ENCODE data around the gene SGMS2. TPM values are rescaled to one million over a fixed set of nuclear protein-coding genes. Genes with fewer than 3 reads are reported as not detected.

The SGMS2 gene
- total RNA-seq, 1 donor from 2014 or later, result 64.3 TPM

DNA sequence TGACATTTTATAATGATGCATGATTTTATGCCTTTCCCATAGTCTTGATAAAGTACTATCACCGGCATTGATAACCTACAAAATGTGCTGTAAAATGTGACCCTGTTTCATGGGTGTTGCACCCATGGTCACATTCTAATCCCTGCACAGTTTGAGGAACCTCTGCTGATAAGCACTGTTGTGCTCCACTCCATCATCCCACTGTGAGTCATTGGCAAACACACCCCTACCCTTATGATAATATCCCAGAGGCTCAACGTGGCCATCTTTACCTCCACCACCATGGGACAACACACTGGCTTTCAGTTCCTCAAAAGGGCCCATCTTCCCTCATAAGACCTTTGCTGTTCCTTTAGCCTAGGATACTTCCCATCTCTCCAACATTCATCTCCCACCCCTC lies 32.0 kb upstream of the SGMS2 start:
- Histone ChIP-seq H3K27me3 (ENCODE audit: control insufficient read depth, insufficient read depth, low read length) (no peaks in the 10 kb centered on the region), H3K4me3 (ENCODE audit: low read depth, low read length) (no peak overlapping the region), H3K36me3 (ENCODE audit: control insufficient read depth, insufficient read depth, low read length) (no peaks in the 10 kb centered on the region)
- DNase-seq (ENCODE audit: low read depth), result no peak
- TF ChIP-seq, protein P1, sequence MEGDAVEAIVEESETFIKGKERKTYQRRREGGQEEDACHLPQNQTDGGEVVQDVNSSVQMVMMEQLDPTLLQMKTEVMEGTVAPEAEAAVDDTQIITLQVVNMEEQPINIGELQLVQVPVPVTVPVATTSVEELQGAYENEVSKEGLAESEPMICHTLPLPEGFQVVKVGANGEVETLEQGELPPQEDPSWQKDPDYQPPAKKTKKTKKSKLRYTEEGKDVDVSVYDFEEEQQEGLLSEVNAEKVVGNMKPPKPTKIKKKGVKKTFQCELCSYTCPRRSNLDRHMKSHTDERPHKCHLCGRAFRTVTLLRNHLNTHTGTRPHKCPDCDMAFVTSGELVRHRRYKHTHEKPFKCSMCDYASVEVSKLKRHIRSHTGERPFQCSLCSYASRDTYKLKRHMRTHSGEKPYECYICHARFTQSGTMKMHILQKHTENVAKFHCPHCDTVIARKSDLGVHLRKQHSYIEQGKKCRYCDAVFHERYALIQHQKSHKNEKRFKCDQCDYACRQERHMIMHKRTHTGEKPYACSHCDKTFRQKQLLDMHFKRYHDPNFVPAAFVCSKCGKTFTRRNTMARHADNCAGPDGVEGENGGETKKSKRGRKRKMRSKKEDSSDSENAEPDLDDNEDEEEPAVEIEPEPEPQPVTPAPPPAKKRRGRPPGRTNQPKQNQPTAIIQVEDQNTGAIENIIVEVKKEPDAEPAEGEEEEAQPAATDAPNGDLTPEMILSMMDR (IDR thresholded peaks at IDR 0.05; ENCODE audit: insufficient read depth, low read length, poor library complexity, severe bottlenecking), result no peak

GRCh38 chr4:107793996-107794395 lies 30.7 kb upstream of the SGMS2 start:
- Histone ChIP-seq H3K27me3 (ENCODE audit: control insufficient read depth, insufficient read depth, low read length) (no peaks in the 10 kb centered on the region), H3K4me3 (ENCODE audit: low read depth, low read length) (no peak overlapping the region), H3K36me3 (ENCODE audit: control insufficient read depth, insufficient read depth, low read length) (no peaks in the 10 kb centered on the region)
- DNase-seq (ENCODE audit: low read depth), result no peak
- TF ChIP-seq, protein P1 (IDR thresholded peaks at IDR 0.05; ENCODE audit: insufficient read depth, low read length, poor library complexity, severe bottlenecking), result no peak

- Histone ChIP-seq H3K4me3 (ENCODE audit: low read depth, low read length) (no peak overlapping the region), H3K27me3 (ENCODE audit: control insufficient read depth, insufficient read depth, low read length) (no peaks in the 10 kb centered on the region), H3K36me3 (ENCODE audit: control insufficient read depth, insufficient read depth, low read length) (no peaks in the 10 kb centered on the region)
- TF ChIP-seq, protein P1 (IDR thresholded peaks at IDR 0.05; ENCODE audit: insufficient read depth, low read length, poor library complexity, severe bottlenecking), result no peak
- DNase-seq (ENCODE audit: low read depth), result no peak
Observed at GRCh38 chr4:107799669-107800450, 24.9 kb upstream of the SGMS2 start.

- H3K27me3 ChIP-seq (ENCODE audit: control insufficient read depth, insufficient read depth, low read length), result no peaks in the 10 kb centered on the region
- DNase-seq (ENCODE audit: low read depth), result no peak
- H3K36me3 ChIP-seq (ENCODE audit: control insufficient read depth, insufficient read depth, low read length), result no peaks in the 10 kb centered on the region
- no peak overlapping the region for H3K4me3 ChIP-seq (ENCODE audit: low read depth, low read length)
- TF ChIP-seq, protein P1 (IDR thresholded peaks at IDR 0.05; ENCODE audit: insufficient read depth, low read length, poor library complexity, severe bottlenecking), result no peak
Observed at GRCh38 chr4:107800706-107801105, 24.0 kb upstream of the SGMS2 start.

DNA sequence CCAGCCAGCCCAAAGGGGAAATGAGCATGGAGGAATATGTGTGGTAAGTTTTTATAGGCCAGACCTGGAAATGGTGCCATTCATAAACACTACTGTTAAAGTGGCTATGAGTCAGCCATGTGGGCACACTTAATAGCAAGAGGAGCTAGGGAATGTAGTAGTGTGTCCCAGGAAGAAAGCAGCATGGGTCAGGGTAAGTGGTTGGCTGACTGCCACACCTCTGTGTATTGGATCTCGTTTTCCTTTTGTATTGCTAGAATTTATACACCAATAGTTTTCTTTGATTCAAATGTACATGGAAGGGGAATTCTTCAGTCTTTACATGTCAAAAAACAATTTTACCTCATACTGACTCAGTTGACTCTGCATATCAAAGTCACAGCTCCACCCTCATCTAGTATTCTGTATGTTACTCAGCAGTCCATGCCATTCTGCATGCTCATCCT lies 22.9 kb upstream of the SGMS2 start:
- H3K4me3 ChIP-seq (ENCODE audit: low read depth, low read length), result no peak overlapping the region
- no peaks in the 10 kb centered on the region for H3K36me3 ChIP-seq (ENCODE audit: control insufficient read depth, insufficient read depth, low read length)
- DNase-seq (ENCODE audit: low read depth), result peak; percentile 50
- no peaks in the 10 kb centered on the region for H3K27me3 ChIP-seq (ENCODE audit: control insufficient read depth, insufficient read depth, low read length)
- TF ChIP-seq, protein P1 (IDR thresholded peaks at IDR 0.05; ENCODE audit: insufficient read depth, low read length, poor library complexity, severe bottlenecking), result no peak

DNA sequence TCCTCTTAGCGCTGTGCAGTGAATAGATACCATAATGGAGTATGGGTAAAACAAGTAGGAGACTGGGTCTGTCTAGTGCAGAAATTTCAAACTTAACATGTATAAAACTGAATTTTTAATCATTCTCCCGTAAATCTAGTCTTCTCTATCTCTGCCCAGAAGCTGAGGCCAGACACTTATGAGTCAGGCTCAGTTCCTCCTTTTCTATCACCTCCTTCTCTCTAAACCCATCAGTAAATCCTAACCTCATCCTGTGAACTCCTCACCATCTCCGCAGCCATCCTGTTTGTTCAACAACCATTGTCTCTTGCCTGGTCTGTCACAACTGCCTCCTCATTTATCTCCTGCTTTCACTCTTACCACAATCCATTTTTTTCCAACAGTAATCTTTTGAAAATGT lies 19.8 kb upstream of the SGMS2 start:
- no peaks in the 10 kb centered on the region for H3K36me3 ChIP-seq (ENCODE audit: control insufficient read depth, insufficient read depth, low read length)
- H3K27me3 ChIP-seq (ENCODE audit: control insufficient read depth, insufficient read depth, low read length), result no peaks in the 10 kb centered on the region
- TF ChIP-seq, protein P1 (IDR thresholded peaks at IDR 0.05; ENCODE audit: insufficient read depth, low read length, poor library complexity, severe bottlenecking), result no peak
- H3K4me3 ChIP-seq (ENCODE audit: low read depth, low read length), result no peak overlapping the region
- DNase-seq (ENCODE audit: low read depth), result no peak
